SU-DHL-6 (cell line): Measurements from ENCODE around the gene A3GALT2.

Source experiments
- EZH2phosphoT487 ChIP-seq: fragments of 200-600 bp; sonication (generic), shearing (Covaris generic); conservative IDR thresholded peaks from 2 replicates; pipeline ENCODE4 v1.6.1; 2018; ENCODE audit warnings: mild to moderate bottlenecking, antibody characterized with exemption, low read length, moderate library complexity, mixed read lengths
- TF ChIP-seq, protein P1 (sequence below): fragments of 200-600 bp; sonication (generic); IDR thresholded peaks from one replicate; pipeline ENCODE4 v1.5.1; 2017; ENCODE audit warnings: antibody characterized with exemption, mild to moderate bottlenecking, low read length, moderate library complexity; ENCODE audit not compliant: insufficient read depth, poor library complexity, severe bottlenecking

GRCh38 chr1:33360367-33360766 lies 39.5 kb upstream of the A3GALT2 start:
- TF ChIP-seq, protein P1, sequence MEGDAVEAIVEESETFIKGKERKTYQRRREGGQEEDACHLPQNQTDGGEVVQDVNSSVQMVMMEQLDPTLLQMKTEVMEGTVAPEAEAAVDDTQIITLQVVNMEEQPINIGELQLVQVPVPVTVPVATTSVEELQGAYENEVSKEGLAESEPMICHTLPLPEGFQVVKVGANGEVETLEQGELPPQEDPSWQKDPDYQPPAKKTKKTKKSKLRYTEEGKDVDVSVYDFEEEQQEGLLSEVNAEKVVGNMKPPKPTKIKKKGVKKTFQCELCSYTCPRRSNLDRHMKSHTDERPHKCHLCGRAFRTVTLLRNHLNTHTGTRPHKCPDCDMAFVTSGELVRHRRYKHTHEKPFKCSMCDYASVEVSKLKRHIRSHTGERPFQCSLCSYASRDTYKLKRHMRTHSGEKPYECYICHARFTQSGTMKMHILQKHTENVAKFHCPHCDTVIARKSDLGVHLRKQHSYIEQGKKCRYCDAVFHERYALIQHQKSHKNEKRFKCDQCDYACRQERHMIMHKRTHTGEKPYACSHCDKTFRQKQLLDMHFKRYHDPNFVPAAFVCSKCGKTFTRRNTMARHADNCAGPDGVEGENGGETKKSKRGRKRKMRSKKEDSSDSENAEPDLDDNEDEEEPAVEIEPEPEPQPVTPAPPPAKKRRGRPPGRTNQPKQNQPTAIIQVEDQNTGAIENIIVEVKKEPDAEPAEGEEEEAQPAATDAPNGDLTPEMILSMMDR: no peak
- TF ChIP-seq EZH2phosphoT487: no peak
